ENCODE data around the gene GPR78.

Gene GPR78

GRCh38 chr4:8580321-8581093 lies at the start of gene GPR78:
Gene GPR78 (plus strand): TSS chr4:8580392. CDS start chr4:8580983, 591 bp downstream.
- no peak for TF ChIP-seq CTCF (IDR thresholded peaks at IDR 0.05; ENCODE audit: control insufficient read depth, extremely low read depth, insufficient read depth)
- H3K4me3 ChIP-seq (ENCODE audit: low read depth, low read length): no peak within 1 kb of the TSS
- DNase-seq (ENCODE audit: low read depth): peak; percentile 4

- no peak overlapping the region for H3K4me3 ChIP-seq (ENCODE audit: low read depth, low read length)
- no peak for DNase-seq (ENCODE audit: low read depth)
- TF ChIP-seq CTCF (IDR thresholded peaks at IDR 0.05; ENCODE audit: control insufficient read depth, extremely low read depth, insufficient read depth): no peak
These were observed 47.9 kb upstream of the GPR78 start for GRCh38 chr4:8532245-8532781.

- DNase-seq (ENCODE audit: low read depth): no peak
- H3K4me3 ChIP-seq (ENCODE audit: low read depth, low read length): no peak overlapping the region
- no peak for TF ChIP-seq CTCF (IDR thresholded peaks at IDR 0.05; ENCODE audit: control insufficient read depth, extremely low read depth, insufficient read depth)
These were observed 46.8 kb upstream of the GPR78 start for GRCh38 chr4:8533274-8533865.

- TF ChIP-seq CTCF (IDR thresholded peaks at IDR 0.05; ENCODE audit: control insufficient read depth, extremely low read depth, insufficient read depth): no peak
- peak; percentile 91 for DNase-seq (ENCODE audit: low read depth)
- peak overlapping the region; percentile 31 for H3K4me3 ChIP-seq (ENCODE audit: low read depth, low read length)
These were observed 46.1 kb upstream of the GPR78 start for GRCh38 chr4:8534129-8534528.

- peak overlapping the region; percentile 31; the same call in 1 of the 2 replicates for H3K4me3 ChIP-seq (ENCODE audit: low read depth, low read length)
- TF ChIP-seq CTCF (IDR thresholded peaks at IDR 0.05; ENCODE audit: control insufficient read depth, extremely low read depth, insufficient read depth): no peak
- DNase-seq (ENCODE audit: low read depth): no peak
These were observed 45.6 kb upstream of the GPR78 start for GRCh38 chr4:8534611-8535010.

- no peak overlapping the region for H3K4me3 ChIP-seq (ENCODE audit: low read depth, low read length)
- TF ChIP-seq CTCF (IDR thresholded peaks at IDR 0.05; ENCODE audit: control insufficient read depth, extremely low read depth, insufficient read depth): no peak
- DNase-seq (ENCODE audit: low read depth): no peak
These were observed 43.7 kb upstream of the GPR78 start for GRCh38 chr4:8536467-8536866.
